Measurements from ENCODE around the gene CLEC18B.
"Not testable (repeated sequence)": the region's sequence is repeated elsewhere in the genome, so short reads cannot be mapped to it uniquely, and the experiment has no call there.

CLEC18B gene

DNA sequence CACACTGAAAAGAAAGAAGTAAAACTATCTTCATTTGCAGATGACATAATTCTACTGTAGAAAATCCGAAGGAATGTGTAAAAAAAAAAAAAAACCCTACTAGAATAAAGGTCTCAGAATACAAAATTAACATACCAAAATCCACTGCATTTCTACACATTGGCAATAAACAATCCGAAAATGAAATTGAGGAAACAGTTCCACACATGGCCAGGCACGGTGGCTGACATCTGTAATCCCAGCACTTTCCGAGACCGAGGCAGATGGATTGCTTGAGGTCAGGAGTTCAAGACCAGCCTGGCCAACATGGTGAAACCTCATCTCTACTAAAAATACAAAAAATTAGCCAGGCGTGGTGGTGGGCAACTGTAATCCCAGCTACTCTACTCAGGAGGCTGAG lies 4.5 kb upstream of the CLEC18B start:
- ATAC-seq (ENCODE audit: low read depth); H3K36me3 Mint-ChIP-seq; H3K4me1 Mint-ChIP-seq; DNase-seq (ENCODE audit: low spot score in 2 of 2); H3K4me3 Mint-ChIP-seq; H3K9me3 Mint-ChIP-seq; H3K27me3 Mint-ChIP-seq; H3K27ac Mint-ChIP-seq: not testable (repeated sequence)

DNA sequence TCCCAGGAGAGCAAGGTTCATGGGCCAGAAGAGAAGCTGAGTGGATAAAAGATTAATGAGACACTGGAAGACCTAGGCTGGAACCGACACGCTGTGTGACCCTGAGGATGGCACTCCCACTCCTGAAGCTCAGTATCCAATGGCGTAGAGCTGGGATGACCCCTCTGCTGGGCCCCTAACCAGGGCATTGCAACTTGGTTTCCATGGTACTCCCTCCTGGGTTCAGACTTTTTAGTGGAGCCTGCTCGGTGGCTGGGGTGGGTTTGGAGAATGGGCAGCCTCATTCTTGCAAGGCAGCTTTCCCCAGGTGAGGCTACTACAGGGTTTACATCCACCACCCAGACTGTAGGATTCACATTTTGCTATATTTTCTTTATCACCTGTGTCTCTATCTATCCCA lies 2.4 kb upstream of the CLEC18B start:
- not testable (repeated sequence) for H3K4me3 Mint-ChIP-seq; H3K27ac Mint-ChIP-seq; DNase-seq (ENCODE audit: low spot score in 2 of 2); H3K4me1 Mint-ChIP-seq; H3K36me3 Mint-ChIP-seq; H3K27me3 Mint-ChIP-seq; H3K9me3 Mint-ChIP-seq; ATAC-seq (ENCODE audit: low read depth)

DNA sequence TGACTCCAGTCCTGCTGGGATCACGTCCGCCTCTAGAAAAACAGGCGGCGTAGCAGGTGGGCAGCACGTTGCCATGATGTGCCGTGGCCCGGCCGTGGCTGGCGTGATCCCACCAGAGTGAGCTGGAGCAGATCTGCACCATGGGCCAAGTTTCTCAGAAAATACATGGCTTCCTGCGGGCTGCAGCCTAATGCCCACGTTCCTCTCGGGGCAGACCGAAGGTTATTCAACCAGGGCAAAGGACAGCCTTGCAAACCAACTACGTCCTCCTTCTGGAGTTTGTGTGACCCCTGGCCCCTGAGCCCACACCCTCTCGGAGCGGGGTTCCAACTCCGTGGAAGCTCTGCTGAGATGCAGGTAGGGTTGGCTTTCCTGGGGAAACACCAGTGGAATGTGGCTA lies 808 bp upstream of the CLEC18B start:
- H3K27me3 Mint-ChIP-seq; H3K27ac Mint-ChIP-seq; H3K4me1 Mint-ChIP-seq; ATAC-seq (ENCODE audit: low read depth); H3K9me3 Mint-ChIP-seq; H3K4me3 Mint-ChIP-seq; DNase-seq (ENCODE audit: low spot score in 2 of 2); H3K36me3 Mint-ChIP-seq: not testable (repeated sequence)

DNA sequence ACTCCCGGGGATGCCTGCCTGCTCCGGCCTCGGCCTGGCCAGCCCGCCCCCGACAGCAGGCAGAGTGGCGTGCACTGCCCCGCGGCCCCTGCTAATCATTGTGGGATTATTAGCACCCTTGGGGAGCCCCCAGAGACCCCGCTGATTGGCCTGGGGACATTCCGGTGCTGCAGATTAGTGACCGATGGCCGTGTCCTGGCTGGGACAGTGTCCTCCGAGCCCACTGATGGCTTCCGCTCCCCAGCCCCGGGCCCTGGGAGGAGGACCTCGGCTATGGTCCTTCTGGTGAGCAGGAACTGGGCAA lies 156 bp upstream of the CLEC18B start:
- not testable (repeated sequence) for H3K27me3 Mint-ChIP-seq; H3K9me3 Mint-ChIP-seq; ATAC-seq (ENCODE audit: low read depth); H3K36me3 Mint-ChIP-seq; DNase-seq (ENCODE audit: low spot score in 2 of 2); H3K4me3 Mint-ChIP-seq; H3K27ac Mint-ChIP-seq; H3K4me1 Mint-ChIP-seq

DNA sequence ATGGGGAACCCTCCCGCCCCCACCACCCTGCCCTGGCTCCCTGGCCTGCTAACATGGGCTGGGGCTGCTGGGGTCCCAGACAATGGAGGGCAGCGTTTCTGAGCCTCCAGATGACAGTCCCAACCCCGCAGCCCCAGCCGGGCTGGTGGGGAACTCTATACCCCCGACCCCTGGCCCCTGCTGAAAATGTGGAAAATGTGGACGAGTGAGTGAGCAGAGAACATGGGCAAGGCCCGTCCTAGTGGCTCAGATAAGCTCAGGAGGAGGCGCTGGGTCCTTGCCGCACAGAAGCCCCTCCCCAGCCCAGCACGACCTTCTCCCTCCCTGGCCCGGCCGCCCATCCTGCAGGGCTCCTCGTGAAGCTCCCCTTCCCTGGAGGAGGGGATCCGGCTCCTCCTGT lies 1.5 kb downstream of the CLEC18B start:
- DNase-seq (ENCODE audit: low spot score in 2 of 2); H3K9me3 Mint-ChIP-seq; H3K4me3 Mint-ChIP-seq: not testable (repeated sequence)

DNA sequence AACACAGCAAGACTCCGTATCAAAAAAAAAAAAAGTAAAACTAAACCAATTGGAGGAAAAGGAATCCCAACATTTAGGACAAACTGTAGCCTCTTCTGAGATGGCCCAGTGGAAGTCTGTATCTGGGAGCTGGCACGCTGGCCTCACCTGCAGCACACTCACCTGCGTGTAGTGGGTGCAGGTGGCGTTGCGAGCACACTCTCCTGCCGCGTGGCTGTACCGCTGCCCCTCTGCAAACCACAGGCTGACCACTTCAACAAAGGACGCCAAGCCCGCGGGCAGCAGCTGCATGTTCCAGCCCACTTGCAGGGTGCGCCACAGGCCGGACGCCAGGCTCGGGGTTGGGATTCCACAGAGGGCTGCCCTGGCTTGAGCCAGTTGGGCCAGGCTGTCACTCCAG lies 3.4 kb downstream of the CLEC18B start:
- not testable (repeated sequence) for ATAC-seq (ENCODE audit: low read depth); H3K4me1 Mint-ChIP-seq; H3K36me3 Mint-ChIP-seq; H3K4me3 Mint-ChIP-seq; H3K9me3 Mint-ChIP-seq; DNase-seq (ENCODE audit: low spot score in 2 of 2); H3K27ac Mint-ChIP-seq; H3K27me3 Mint-ChIP-seq

More for the DNA sequence above, 1.5 kb downstream of the CLEC18B start:
- H3K36me3 Mint-ChIP-seq; H3K4me1 Mint-ChIP-seq; ATAC-seq (ENCODE audit: low read depth); H3K27ac Mint-ChIP-seq; H3K27me3 Mint-ChIP-seq: not testable (repeated sequence)

DNA sequence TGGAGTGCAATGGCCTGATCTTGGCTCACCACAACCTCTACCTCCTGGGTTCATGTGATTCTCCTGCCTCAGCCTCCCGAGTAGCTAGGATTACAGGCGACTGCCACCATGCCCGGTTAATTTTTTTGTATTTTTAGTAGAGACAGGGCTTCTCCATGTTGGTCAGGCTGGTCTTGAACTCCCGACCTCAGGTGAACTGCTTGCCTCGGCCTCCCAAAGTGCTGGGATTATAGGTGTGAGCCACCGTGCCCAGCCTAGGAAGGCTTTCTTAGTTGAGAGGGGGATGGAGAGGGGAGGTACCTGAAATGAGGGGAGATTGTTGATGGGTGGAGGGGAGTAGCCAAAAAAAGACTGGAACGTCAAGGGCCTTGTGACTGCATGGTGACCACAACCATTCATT lies 7.4 kb downstream of the CLEC18B start:
- not testable (repeated sequence) for H3K4me3 Mint-ChIP-seq; H3K4me1 Mint-ChIP-seq; ATAC-seq (ENCODE audit: low read depth); DNase-seq (ENCODE audit: low spot score in 2 of 2); H3K9me3 Mint-ChIP-seq; H3K36me3 Mint-ChIP-seq; H3K27me3 Mint-ChIP-seq; H3K27ac Mint-ChIP-seq

DNA sequence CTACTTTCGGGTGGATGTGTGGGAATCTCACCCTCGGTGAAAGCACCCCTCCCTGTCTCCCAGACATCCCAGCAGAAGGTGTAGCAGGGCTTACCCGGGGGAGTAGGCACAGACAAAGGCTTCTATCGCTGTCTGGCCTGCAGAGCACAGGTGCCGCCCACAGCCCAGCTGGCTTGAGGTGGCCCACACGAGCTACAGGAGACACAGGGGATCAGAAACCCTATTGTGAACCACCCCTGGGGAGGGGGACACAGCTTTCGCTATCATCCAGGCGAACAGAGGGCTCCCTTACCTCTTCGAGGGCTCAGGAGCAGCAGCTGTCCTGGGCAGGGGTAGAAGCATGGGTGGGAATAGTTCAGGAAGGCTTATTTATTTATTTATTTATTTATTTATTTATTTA lies 7.8 kb downstream of the CLEC18B start:
- not testable (repeated sequence) for H3K27me3 Mint-ChIP-seq; H3K9me3 Mint-ChIP-seq; H3K4me3 Mint-ChIP-seq; DNase-seq (ENCODE audit: low spot score in 2 of 2); H3K27ac Mint-ChIP-seq; H3K4me1 Mint-ChIP-seq; H3K36me3 Mint-ChIP-seq; ATAC-seq (ENCODE audit: low read depth)

DNA sequence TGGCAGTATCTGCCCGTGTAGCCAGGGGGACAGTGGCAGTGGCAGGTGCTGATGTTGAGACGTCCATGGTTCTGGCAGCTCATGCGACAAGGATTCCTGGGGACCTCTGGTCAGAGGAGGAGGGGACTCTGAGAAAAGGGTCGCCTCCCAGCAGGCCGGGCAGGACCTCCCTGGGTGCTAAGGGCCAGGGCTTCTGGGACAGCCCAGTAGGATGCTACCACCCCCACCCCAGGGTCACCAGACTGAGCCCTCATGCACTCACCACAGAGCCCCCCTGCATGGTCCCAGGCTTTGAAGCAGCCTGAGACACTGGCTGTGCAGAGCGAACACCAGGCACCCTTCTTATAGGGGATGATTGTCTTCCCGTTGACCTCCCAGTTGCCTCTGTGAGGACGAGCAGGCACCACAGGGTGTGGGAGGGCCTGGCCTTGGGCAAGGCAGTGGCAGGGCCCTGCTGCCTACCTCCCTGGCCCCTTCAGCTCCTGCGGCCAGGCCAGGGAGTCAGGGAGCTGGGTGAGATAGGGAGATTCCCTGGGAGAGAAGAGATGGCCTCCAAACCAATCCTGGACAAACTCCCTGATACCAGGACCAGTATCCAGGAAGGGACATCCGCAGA lies 8.4 kb downstream of the CLEC18B start:
- ATAC-seq (ENCODE audit: low read depth); H3K27ac Mint-ChIP-seq; DNase-seq (ENCODE audit: low spot score in 2 of 2); H3K27me3 Mint-ChIP-seq; H3K4me1 Mint-ChIP-seq; H3K36me3 Mint-ChIP-seq; H3K4me3 Mint-ChIP-seq; H3K9me3 Mint-ChIP-seq: not testable (repeated sequence)

DNA sequence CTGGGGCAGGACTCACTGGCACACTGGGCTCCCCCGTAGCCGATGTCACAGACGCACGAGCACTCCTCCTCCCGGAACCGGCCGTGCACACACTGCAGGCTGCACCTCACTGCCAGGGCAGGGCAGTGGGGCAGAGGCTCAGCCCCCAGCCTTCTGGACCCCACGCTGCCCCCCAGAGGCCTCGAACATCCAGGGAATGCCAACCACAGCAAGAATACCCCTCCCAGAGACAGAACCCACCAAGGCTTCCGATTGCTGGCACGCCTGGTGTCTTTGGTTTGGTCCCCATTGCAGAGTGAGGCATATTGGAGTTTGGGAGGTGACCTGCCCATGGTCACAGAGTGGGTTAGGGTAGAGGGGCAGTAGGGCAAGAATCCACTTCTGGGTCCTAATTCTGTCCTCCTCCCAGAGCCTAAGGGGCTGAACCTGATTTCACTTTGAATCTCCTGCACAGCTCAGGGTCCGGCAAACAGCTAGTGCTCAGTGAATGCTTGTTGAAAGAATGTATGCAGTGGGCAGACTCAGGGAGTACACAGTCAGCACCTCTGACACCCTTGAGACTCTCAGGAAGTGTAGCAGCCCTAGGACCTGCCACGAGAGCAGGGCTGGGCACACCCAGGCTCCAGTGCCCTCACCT lies 9.0 kb downstream of the CLEC18B start:
- H3K27ac Mint-ChIP-seq; H3K4me3 Mint-ChIP-seq; H3K9me3 Mint-ChIP-seq; H3K4me1 Mint-ChIP-seq; ATAC-seq (ENCODE audit: low read depth); DNase-seq (ENCODE audit: low spot score in 2 of 2); H3K27me3 Mint-ChIP-seq; H3K36me3 Mint-ChIP-seq: not testable (repeated sequence)

DNA sequence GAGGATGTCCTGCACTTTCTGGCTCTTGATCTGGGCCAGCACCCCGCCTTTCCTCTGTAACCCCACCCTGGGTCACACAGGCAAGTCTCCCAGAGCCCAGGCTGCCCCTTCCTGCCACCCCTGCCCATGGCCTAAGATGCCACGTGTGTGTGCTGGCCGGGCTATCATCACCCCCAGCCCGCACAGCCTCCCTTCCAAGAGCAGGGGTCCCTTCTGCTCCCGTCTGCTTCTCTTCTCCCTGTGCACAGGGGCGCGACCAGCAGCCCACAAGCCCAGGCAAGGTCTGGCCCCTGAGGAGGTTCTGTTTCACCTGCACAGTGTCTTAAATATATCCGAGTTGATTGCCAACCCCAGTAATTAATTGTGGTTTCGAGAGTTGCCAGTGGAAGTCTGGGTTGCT lies 10.3 kb downstream of the CLEC18B start:
- not testable (repeated sequence) for H3K4me1 Mint-ChIP-seq, H3K27me3 Mint-ChIP-seq

DNA sequence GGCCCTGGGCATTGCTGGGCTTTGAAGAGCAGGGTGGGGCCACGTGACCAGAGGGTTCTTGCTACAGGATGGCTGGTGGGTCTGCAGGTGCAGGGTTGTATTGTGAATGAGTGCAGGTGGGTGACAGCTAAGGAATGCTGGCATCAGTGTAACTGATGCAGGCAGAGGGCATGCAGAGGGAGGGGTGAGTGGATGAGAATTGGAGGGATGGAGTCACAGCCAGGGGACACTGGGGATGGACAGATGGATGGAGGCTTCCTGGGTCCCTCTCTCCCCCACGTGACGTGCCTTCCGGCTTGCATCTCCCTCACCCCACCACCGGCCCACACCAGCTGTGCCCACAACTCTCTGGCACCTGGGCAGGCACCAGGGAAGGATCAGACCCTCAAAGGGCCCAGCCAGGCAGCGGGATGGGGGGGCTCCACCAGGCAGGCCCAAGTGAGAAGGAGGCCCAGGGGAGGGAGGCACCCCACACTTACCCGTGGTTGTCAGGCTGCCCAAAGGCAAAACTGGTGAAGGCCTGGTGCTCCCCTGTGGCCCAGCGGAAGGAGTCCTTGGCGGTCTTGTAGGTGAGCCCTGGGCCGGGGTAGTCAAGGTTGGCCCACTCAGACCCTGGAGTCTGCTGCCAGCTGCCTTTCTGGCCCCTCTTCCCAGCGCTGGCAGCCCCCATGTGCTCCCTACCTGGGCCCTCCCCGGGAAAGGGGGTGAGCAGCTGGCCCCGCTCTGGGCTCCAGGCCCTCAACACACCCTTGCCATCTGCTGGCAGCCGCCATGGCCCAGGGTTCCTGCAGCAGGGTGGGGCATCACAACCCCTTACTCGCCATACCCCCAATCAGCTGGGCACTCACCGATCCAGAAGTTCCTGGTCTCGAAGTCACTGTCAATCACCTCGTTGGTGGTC lies 11.0 kb downstream of the CLEC18B start:
- not testable (repeated sequence) for DNase-seq (ENCODE audit: low spot score in 2 of 2)

More for the DNA sequence above, 10.3 kb downstream of the CLEC18B start:
- not testable (repeated sequence) for H3K36me3 Mint-ChIP-seq; DNase-seq (ENCODE audit: low spot score in 2 of 2); H3K9me3 Mint-ChIP-seq; H3K27ac Mint-ChIP-seq; ATAC-seq (ENCODE audit: low read depth); H3K4me3 Mint-ChIP-seq

DNA sequence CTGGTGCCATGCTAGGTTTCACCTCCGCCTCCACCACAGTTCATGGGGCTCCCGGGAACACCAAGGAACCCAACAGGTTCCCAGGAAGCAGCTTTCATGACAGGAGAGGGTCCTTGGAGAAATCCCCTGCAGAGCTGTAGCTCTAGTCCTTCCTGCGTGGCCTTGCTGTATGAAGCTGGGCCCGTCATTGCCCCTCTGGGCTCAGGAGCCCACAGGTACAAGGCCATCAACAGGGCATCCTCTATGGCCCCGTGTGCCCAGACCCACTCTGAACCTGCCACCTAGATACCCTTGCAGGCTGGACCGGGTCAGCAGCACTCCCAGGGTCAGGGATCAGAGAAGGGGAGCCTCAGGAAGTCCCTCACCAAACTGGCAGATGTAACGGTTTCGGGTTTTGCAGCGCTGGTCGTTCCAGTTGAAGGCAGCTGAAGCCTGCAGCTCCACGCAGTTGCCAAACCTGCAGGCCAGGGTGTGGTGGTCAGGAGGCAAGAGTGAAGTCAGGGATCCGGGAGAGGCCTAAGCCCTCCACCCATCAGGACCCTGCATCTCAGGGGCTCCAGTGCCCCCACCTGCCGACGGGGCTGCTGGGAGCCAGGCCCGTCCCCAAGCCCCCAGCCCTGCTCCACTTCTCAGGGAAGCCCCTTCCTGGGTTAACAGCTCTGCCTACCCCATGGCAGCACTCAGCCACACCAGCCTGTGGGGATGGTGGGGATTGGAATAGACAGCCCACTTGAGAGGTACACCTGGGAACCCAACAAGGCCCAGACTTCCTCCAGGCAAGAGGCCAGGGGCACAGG lies 11.9 kb downstream of the CLEC18B start:
- H3K4me3 Mint-ChIP-seq; H3K27me3 Mint-ChIP-seq; DNase-seq (ENCODE audit: low spot score in 2 of 2); H3K27ac Mint-ChIP-seq; H3K9me3 Mint-ChIP-seq; ATAC-seq (ENCODE audit: low read depth); H3K36me3 Mint-ChIP-seq; H3K4me1 Mint-ChIP-seq: not testable (repeated sequence)

More for the DNA sequence above, 11.0 kb downstream of the CLEC18B start:
- not testable (repeated sequence) for H3K27ac Mint-ChIP-seq; ATAC-seq (ENCODE audit: low read depth); H3K36me3 Mint-ChIP-seq; H3K27me3 Mint-ChIP-seq; H3K9me3 Mint-ChIP-seq; H3K4me1 Mint-ChIP-seq; H3K4me3 Mint-ChIP-seq

DNA sequence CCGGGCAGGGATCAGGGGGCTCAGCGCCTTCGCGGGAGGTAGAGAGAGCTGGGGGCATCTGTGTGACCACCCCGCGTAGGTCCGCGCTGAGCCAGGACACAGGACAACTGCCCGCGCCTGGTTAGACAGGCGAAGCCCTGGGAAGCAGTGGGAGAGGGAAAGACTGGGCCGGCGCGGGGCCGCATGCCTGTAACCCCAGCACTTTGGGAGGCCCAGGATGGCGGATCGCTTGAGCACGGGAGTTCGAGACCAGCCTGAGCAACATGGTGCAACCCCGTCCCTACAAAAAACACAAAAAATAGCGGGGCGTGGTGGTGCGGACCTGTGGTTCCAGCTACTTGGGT lies 13.9 kb downstream of the CLEC18B start:
- H3K36me3 Mint-ChIP-seq; ATAC-seq (ENCODE audit: low read depth); H3K9me3 Mint-ChIP-seq; DNase-seq (ENCODE audit: low spot score in 2 of 2); H3K27me3 Mint-ChIP-seq; H3K27ac Mint-ChIP-seq; H3K4me1 Mint-ChIP-seq: not testable (repeated sequence)
- peak overlapping the region; percentile 37 for H3K4me3 Mint-ChIP-seq
